Bronchial epithelial cell (primary cell): ENCODE measurements around the gene IGF1. TPM values are rescaled to one million over a fixed set of nuclear protein-coding genes. Genes with fewer than 3 reads are reported as not detected.
A peak's percentile ranks its signal among the peaks of the same experiment; 100 is the strongest.

ENCODE experiments used
- DNase-seq: peaks from one replicate; pipeline ENCODE4 v3.0.0-alpha.2; 2010; ENCODE audit warnings: low read depth
- FAIRE-seq: peaks from 2 replicates; lab custom pipeline; 2011; peaks lifted over from hg19 to GRCh38; lab: Jason Lieb, UNC
- H3K27me3 ChIP-seq: 2 replicates; pipeline ENCODE4 v1.5.1; 2011; ENCODE audit warnings: low read length; ENCODE audit not compliant: control insufficient read depth, insufficient read depth
- H3K36me3 ChIP-seq: 2 replicates; pipeline ENCODE4 v1.5.1; 2011; ENCODE audit warnings: low read length; ENCODE audit not compliant: control insufficient read depth, insufficient read depth
- H3K4me3 ChIP-seq: 2 replicates; pipeline ENCODE4 v1.5.1; 2011; ENCODE audit warnings: mild to moderate bottlenecking, low read depth, low read length, control low read depth
- CTCF ChIP-seq: IDR thresholded peaks from 2 replicates; pipeline ENCODE4 v1.5.1; 2011; ENCODE audit warnings: mild to moderate bottlenecking, moderate library complexity, low read length, control low read depth, inconsistent platforms; ENCODE audit not compliant: insufficient read depth, severe bottlenecking
- total RNA-seq: library from RNA; depleted of rRNA; stranded (reverse); fragments of >200 nt; gene quantifications from 2 replicates; pipeline ENCODE4 v1.2.1, GENCODE V29; 2014

The IGF1 gene
- 0.26 TPM in 1 of 2 replicates, not detected in the other for total RNA-seq

- H3K36me3 ChIP-seq, result no peaks in the 10 kb centered on the region
- FAIRE-seq (no peak), DNase-seq (no peak)
- H3K27me3 ChIP-seq, result no peaks in the 10 kb centered on the region
- no peak within 1 kb of the TSS for H3K4me3 ChIP-seq
- no peak for TF ChIP-seq CTCF
Measured at GRCh38 chr12:102480406-102480805, at the start of gene IGF1. TSS of gene IGF1 (minus strand) at chr12:102480563. CDS start at chr12:102480381, 182 bp downstream.

GRCh38 chr12:102528111-102528510, 47.7 kb upstream of the IGF1 start:
- FAIRE-seq (no peak), DNase-seq (no peak)
- no peaks in the 10 kb centered on the region for H3K36me3 ChIP-seq
- no peak overlapping the region for H3K4me3 ChIP-seq
- H3K27me3 ChIP-seq, result no peaks in the 10 kb centered on the region
- no peak for TF ChIP-seq CTCF

GRCh38 chr12:102527171-102527720, 46.9 kb upstream of the IGF1 start:
- FAIRE-seq (no peak), DNase-seq (peak; percentile 5)
- H3K27me3 ChIP-seq, result no peaks in the 10 kb centered on the region
- no peak for TF ChIP-seq CTCF
- H3K36me3 ChIP-seq, result no peaks in the 10 kb centered on the region
- no peak overlapping the region for H3K4me3 ChIP-seq

GRCh38 chr12:102526656-102527055, 46.3 kb upstream of the IGF1 start:
- FAIRE-seq (no peak), DNase-seq (no peak)
- no peak for TF ChIP-seq CTCF
- Histone ChIP-seq H3K36me3 (no peaks in the 10 kb centered on the region), H3K27me3 (no peaks in the 10 kb centered on the region), H3K4me3 (no peak overlapping the region)

- TF ChIP-seq CTCF, result no peak
- FAIRE-seq (no peak), DNase-seq (no peak)
- no peaks in the 10 kb centered on the region for H3K27me3 ChIP-seq
- no peaks in the 10 kb centered on the region for H3K36me3 ChIP-seq
- H3K4me3 ChIP-seq, result no peak overlapping the region
Measured at GRCh38 chr12:102522768-102523167, 42.4 kb upstream of the IGF1 start.
